Ascending aorta (tissue), 2 donors: ENCODE measurements around the gene ZNF385C. TPM values are rescaled to one million over a fixed set of nuclear protein-coding genes. Genes with fewer than 3 reads are reported as not detected.
A peak's percentile ranks its signal among the peaks of the same experiment; 100 is the strongest.

Source experiments
- DNase-seq, 2 donors: peaks; one replicate each; pipeline ENCODE4 v3.0.0-alpha.2; 2019; ENCODE audit warnings: low spot score in 2 of 2
- H3K27ac ChIP-seq, 2 donors: fragments of 200-600 bp; sonication (generic); one replicate each; pipeline ENCODE4 v1.5.1; 2016 to 2017; ENCODE audit warnings: mild to moderate bottlenecking in 1 of 2
- H3K27me3 ChIP-seq: fragments of 200-600 bp; sonication (generic); one replicate; pipeline ENCODE4 v1.5.1; 2017
- H3K36me3 ChIP-seq, 2 donors: fragments of 200-600 bp; sonication (generic); one replicate each; pipeline ENCODE4 v1.5.1; 2016
- H3K4me1 ChIP-seq, 2 donors: fragments of 200-600 bp; sonication (generic); one replicate each; pipeline ENCODE4 v1.5.1; 2016 to 2017; ENCODE audit warnings: mild to moderate bottlenecking in 1 of 2
- H3K4me3 ChIP-seq, 2 donors: fragments of 200-600 bp; sonication (generic); one replicate each; pipeline ENCODE4 v1.5.1; 2016 to 2017; ENCODE audit warnings: mild to moderate bottlenecking in 1 of 2
- H3K9me3 ChIP-seq, 2 donors: fragments of 200-600 bp; sonication (generic); one replicate each; pipeline ENCODE4 v1.5.1; 2016
- intact Hi-C: fragments of 100-400 bp; cut with DNase I; formaldehyde crosslinking; loops from one replicate; pipeline ENCODE4 v1.15.1; 2023
- total RNA-seq: library from RNA; depleted of rRNA; stranded (reverse); fragments of >200 nt; gene quantifications from one replicate; pipeline ENCODE4 v1.1.0, GENCODE V29; 2016
- TF ChIP-seq, protein P1 (sequence below), 3 experiments: fragments of 200-600 bp in 2 of 3; fragments of 450-650 bp in 1 of 3; sonication (generic) in 2 of 3; IDR thresholded peaks; one replicate each; pipeline ENCODE4 v1.5.1; 2016 to 2019; ENCODE audit warnings: antibody characterized with exemption in 3 of 3, mild to moderate bottlenecking in 1 of 3, moderate library complexity in 1 of 3

Gene ZNF385C
- total RNA-seq, 1 donor from 2014 or later: not detected

GRCh38 chr17:42120770-42121769 lies 22.8 kb upstream of the ZNF385C start, which contains the start of gene KAT2A:
Gene KAT2A (minus strand): TSS chr17:42121367. CDS start chr17:42121304, 63 bp downstream.
- Histone ChIP-seq H3K27ac (no peak within 1 kb of the TSS), H3K4me1 (peaks cover 0 to 16% of the 10 kb centered on the region in 2 donors), H3K4me3 (peak within 1 kb of the TSS; percentile 87 to 98), H3K27me3 (no peaks in the 10 kb centered on the region), H3K36me3 (peaks cover 10 to 25% of the 10 kb centered on the region in 2 donors), H3K9me3 (no peaks in the 10 kb centered on the region)
- TF ChIP-seq, protein P1, sequence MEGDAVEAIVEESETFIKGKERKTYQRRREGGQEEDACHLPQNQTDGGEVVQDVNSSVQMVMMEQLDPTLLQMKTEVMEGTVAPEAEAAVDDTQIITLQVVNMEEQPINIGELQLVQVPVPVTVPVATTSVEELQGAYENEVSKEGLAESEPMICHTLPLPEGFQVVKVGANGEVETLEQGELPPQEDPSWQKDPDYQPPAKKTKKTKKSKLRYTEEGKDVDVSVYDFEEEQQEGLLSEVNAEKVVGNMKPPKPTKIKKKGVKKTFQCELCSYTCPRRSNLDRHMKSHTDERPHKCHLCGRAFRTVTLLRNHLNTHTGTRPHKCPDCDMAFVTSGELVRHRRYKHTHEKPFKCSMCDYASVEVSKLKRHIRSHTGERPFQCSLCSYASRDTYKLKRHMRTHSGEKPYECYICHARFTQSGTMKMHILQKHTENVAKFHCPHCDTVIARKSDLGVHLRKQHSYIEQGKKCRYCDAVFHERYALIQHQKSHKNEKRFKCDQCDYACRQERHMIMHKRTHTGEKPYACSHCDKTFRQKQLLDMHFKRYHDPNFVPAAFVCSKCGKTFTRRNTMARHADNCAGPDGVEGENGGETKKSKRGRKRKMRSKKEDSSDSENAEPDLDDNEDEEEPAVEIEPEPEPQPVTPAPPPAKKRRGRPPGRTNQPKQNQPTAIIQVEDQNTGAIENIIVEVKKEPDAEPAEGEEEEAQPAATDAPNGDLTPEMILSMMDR (IDR thresholded peaks at IDR 0.05): no peak
- DNase-seq: peak in 1 of 2 donors; percentile 87
- intact Hi-C loops: loop anchor here (5.0 kb wide), 1 partner anchor 36 kb away; no protein-coding TSS in a partner anchor

- intact Hi-C loops: loop anchor here (5.0 kb wide), 1 partner anchor 37 kb away; no protein-coding TSS in a partner anchor
- no peak for DNase-seq
- H3K4me1 ChIP-seq: peaks cover 0 to 16% of the 10 kb centered on the region in 2 donors
- no peaks in the 10 kb centered on the region for H3K27me3 ChIP-seq
- no peak overlapping the region for H3K27ac ChIP-seq
- peak overlapping the region; percentile 87 to 98 for H3K4me3 ChIP-seq
- H3K36me3 ChIP-seq: peaks cover 3 to 17% of the 10 kb centered on the region in 2 donors
- no peaks in the 10 kb centered on the region for H3K9me3 ChIP-seq
- TF ChIP-seq, protein P1 (IDR thresholded peaks at IDR 0.05): no peak
Measured at GRCh38 chr17:42120161-42120769, 22.0 kb upstream of the ZNF385C start.

DNA sequence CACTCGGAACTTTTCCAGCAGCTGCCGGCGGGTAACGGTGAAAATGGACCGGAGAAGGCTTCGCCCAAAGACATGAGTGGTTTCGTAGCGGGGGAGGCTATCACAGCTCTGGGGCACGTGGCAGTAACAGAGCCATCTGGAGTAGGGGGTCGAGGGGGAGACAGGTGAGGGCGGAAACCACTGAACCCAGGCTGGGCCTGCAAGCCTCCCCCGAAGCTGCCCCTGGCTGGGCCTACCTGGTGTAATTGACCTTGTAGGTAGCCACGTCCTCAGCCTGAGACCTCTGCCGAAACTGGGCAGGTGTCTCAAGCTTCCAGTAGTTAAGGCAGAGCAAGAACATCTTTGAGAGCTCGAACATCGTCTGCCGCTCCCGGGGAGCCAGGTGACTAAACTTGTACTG lies 21.0 kb upstream of the ZNF385C start:
- intact Hi-C loops: no loop called here
- Histone ChIP-seq H3K4me1 (peaks cover 0 to 16% of the 10 kb centered on the region in 2 donors), H3K36me3 (peaks cover under 1 to 7% of the 10 kb centered on the region in 2 donors), H3K4me3 (no peak overlapping the region), H3K27ac (no peak overlapping the region), H3K27me3 (no peaks in the 10 kb centered on the region), H3K9me3 (no peaks in the 10 kb centered on the region)
- TF ChIP-seq, protein P1 (IDR thresholded peaks at IDR 0.05): no peak
- no peak for DNase-seq

GRCh38 chr17:42118545-42118944 lies 20.3 kb upstream of the ZNF385C start:
- TF ChIP-seq, protein P1 (IDR thresholded peaks at IDR 0.05): peak in 1 of 3 experiments; percentile 26
- peaks cover 0 to 16% of the 10 kb centered on the region in 2 donors for H3K4me1 ChIP-seq
- H3K4me3 ChIP-seq: no peak overlapping the region
- no peaks in the 10 kb centered on the region for H3K9me3 ChIP-seq
- no peaks in the 10 kb centered on the region for H3K27me3 ChIP-seq
- peaks cover 0 to 7% of the 10 kb centered on the region in 2 donors for H3K36me3 ChIP-seq
- intact Hi-C loops: no loop called here
- DNase-seq: no peak
- H3K27ac ChIP-seq: no peak overlapping the region

- Histone ChIP-seq H3K9me3 (no peaks in the 10 kb centered on the region), H3K36me3 (peaks cover 0 to 7% of the 10 kb centered on the region in 2 donors)
- intact Hi-C loops: no loop called here
Measured at GRCh38 chr17:42118126-42118510, 19.8 kb upstream of the ZNF385C start.

More at GRCh38 chr17:42118126-42118510, 19.8 kb upstream of the ZNF385C start:
- H3K27me3 ChIP-seq: no peaks in the 10 kb centered on the region
- H3K27ac ChIP-seq: no peak overlapping the region
- TF ChIP-seq, protein P1 (IDR thresholded peaks at IDR 0.05): no peak
- peaks cover 2 to 16% of the 10 kb centered on the region in 2 donors for H3K4me1 ChIP-seq
- DNase-seq: no peak
- H3K4me3 ChIP-seq: no peak overlapping the region
